Nephron progenitor cell (in vitro differentiated cells): ENCODE measurements around the gene ADPRHL1.

ENCODE experiments used
- DNase-seq: peaks from one replicate; pipeline ENCODE4 v3.0.0; 2021
- H3K27ac Mint-ChIP-seq: 2 replicates; pipeline ENCODE4 v1.8.0; 2021; ENCODE audit warnings: mild to moderate bottlenecking, moderate library complexity, mixed read lengths
- H3K27me3 Mint-ChIP-seq: 2 replicates; pipeline ENCODE4 v1.8.0; 2021; ENCODE audit warnings: mild to moderate bottlenecking, low read depth, mixed read lengths; ENCODE audit not compliant: poor library complexity
- H3K36me3 Mint-ChIP-seq: 2 replicates; pipeline ENCODE4 v1.8.0; 2021; ENCODE audit warnings: low read depth, mixed read lengths
- H3K4me1 Mint-ChIP-seq: 2 replicates; pipeline ENCODE4 v1.8.0; 2021; ENCODE audit warnings: mixed read lengths
- H3K4me3 Mint-ChIP-seq: 2 replicates; pipeline ENCODE4 v1.8.0; 2021; ENCODE audit warnings: mild to moderate bottlenecking, moderate library complexity, mixed read lengths
- H3K9me3 Mint-ChIP-seq: 2 replicates; pipeline ENCODE4 v1.8.0; 2021; ENCODE audit warnings: mild to moderate bottlenecking, moderate library complexity, mixed read lengths
- TF ChIP-seq, protein P1 (sequence below): fragments of 200-600 bp; sonication (generic); IDR thresholded peaks from 2 replicates; pipeline ENCODE4 v1.5.0; 2021; ENCODE audit warnings: antibody characterized with exemption

The ADPRHL1 gene

DNA sequence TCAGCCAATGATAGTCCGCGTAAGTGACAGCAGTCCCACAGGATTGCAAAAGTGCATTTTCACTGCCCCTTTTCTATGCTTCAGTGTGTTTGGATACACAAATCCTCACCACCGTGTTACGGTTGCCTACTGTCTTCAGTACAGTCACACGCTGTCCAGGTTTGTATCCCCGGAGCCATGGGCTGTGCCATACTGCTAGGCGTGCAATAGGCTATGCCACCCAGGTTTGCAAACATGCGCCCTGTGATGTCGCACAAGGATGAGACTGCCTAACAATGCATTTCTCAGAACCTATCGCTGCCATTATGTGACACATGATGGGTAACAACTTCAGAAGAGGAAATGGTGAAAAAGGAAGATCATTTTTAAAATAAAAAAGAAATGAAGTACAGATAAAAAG is 16.8 kb upstream of the ADPRHL1 start:
- no peak for DNase-seq
- Mint-ChIP-seq H3K27me3 (no peaks in the 10 kb centered on the region), H3K4me1 (peaks cover 30% of the 10 kb centered on the region), H3K4me3 (no peak overlapping the region), H3K27ac (no peak overlapping the region), H3K9me3 (peaks cover 4% of the 10 kb centered on the region), H3K36me3 (peaks cover 87% of the 10 kb centered on the region)
- TF ChIP-seq, protein P1, sequence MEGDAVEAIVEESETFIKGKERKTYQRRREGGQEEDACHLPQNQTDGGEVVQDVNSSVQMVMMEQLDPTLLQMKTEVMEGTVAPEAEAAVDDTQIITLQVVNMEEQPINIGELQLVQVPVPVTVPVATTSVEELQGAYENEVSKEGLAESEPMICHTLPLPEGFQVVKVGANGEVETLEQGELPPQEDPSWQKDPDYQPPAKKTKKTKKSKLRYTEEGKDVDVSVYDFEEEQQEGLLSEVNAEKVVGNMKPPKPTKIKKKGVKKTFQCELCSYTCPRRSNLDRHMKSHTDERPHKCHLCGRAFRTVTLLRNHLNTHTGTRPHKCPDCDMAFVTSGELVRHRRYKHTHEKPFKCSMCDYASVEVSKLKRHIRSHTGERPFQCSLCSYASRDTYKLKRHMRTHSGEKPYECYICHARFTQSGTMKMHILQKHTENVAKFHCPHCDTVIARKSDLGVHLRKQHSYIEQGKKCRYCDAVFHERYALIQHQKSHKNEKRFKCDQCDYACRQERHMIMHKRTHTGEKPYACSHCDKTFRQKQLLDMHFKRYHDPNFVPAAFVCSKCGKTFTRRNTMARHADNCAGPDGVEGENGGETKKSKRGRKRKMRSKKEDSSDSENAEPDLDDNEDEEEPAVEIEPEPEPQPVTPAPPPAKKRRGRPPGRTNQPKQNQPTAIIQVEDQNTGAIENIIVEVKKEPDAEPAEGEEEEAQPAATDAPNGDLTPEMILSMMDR, result no peak

DNA sequence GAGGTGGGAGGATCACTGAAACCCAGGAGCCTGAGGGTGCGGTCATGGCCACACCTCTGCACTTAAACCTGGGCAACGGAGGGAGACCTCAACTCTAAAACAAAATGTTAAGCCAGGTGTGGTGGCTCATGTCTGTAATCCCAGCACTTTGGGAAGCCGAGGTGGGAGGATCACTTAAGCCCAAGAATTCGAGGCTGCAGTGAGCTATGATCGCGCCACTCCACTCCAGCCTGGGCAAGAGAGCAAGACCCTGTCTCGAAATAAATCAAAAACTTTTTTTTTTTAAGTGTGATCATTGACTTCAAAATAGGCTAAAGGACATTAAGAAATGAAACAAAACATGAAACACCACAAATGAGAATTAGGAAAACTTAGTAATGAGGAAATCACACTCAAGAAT is 16.3 kb upstream of the ADPRHL1 start:
- no peak for DNase-seq
- no peak overlapping the region for H3K4me3 Mint-ChIP-seq
- peaks cover 30% of the 10 kb centered on the region for H3K4me1 Mint-ChIP-seq
- H3K27me3 Mint-ChIP-seq, result no peaks in the 10 kb centered on the region
- TF ChIP-seq, protein P1, result no peak
- H3K36me3 Mint-ChIP-seq, result peaks cover 82% of the 10 kb centered on the region
- peak overlapping the region; percentile 79 for H3K27ac Mint-ChIP-seq
- H3K9me3 Mint-ChIP-seq, result peaks cover 4% of the 10 kb centered on the region

- H3K27ac Mint-ChIP-seq, result peak overlapping the region; percentile 79
- H3K36me3 Mint-ChIP-seq, result peaks cover 75% of the 10 kb centered on the region
These were observed 15.3 kb upstream of the ADPRHL1 start for GRCh38 chr13:113468472-113469201.

DNA sequence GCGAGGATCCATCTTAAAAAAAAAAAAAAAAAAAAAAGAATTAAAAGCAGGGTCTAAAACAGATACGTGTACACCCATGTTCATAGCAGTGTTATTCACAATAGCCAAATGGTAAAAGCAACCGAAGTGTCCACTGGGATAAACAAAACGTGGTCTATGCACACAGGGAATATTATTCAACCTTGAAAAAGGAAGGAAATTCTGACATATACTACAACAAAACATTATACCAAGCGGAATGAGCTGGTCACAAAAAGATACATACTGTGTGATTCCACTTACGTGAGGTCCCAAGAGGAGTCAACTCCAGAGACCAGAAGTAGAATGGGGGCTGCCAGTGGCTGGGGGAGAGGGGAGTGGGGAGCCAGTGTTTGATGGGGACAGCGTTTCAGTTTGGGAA is 14.7 kb upstream of the ADPRHL1 start:
- H3K4me3 Mint-ChIP-seq, result no peak overlapping the region
- peaks cover 24% of the 10 kb centered on the region for H3K4me1 Mint-ChIP-seq
- H3K36me3 Mint-ChIP-seq, result peaks cover 74% of the 10 kb centered on the region
- TF ChIP-seq, protein P1, result no peak
- DNase-seq, result no peak
- H3K9me3 Mint-ChIP-seq, result peaks cover 4% of the 10 kb centered on the region
- H3K27ac Mint-ChIP-seq, result peak overlapping the region; percentile 79
- H3K27me3 Mint-ChIP-seq, result no peaks in the 10 kb centered on the region

More at GRCh38 chr13:113468472-113469201, 15.3 kb upstream of the ADPRHL1 start:
- Mint-ChIP-seq H3K4me1 (peaks cover 24% of the 10 kb centered on the region), H3K9me3 (peaks cover 4% of the 10 kb centered on the region), H3K27me3 (no peaks in the 10 kb centered on the region), H3K4me3 (peak overlapping the region; percentile 44)
- TF ChIP-seq, protein P1, result no peak
- DNase-seq, result peak; percentile 42

DNA sequence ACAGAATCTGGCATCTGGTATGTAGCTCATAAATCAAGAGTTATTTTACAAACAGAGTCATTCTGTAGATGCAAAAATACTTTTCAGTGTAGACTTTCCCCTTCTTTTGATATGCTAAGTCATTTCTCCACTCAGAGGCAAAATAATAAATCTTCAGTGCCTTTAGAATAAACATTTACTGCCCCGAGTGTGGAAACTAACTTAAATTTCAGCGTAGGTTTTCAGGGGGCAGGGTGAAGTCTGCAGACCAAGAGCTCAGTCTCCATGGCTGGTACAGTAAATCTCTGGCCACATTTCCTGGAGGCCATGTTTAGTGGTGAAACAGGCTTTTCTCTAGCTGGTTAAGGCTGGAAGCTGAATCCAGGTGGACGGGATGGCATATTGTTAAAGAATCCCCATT is 13.1 kb upstream of the ADPRHL1 start:
- Mint-ChIP-seq H3K9me3 (peaks cover 4% of the 10 kb centered on the region), H3K4me3 (no peak overlapping the region), H3K27me3 (no peaks in the 10 kb centered on the region), H3K36me3 (peaks cover 63% of the 10 kb centered on the region), H3K27ac (no peak overlapping the region), H3K4me1 (peaks cover 22% of the 10 kb centered on the region)
- TF ChIP-seq, protein P1, result no peak
- no peak for DNase-seq

- no peaks in the 10 kb centered on the region for H3K9me3 Mint-ChIP-seq
- no peak for DNase-seq
- H3K36me3 Mint-ChIP-seq, result peaks cover 52% of the 10 kb centered on the region
- H3K27me3 Mint-ChIP-seq, result no peaks in the 10 kb centered on the region
- no peak overlapping the region for H3K4me3 Mint-ChIP-seq
- no peak overlapping the region for H3K27ac Mint-ChIP-seq
- TF ChIP-seq, protein P1, result no peak
- peaks cover 18% of the 10 kb centered on the region for H3K4me1 Mint-ChIP-seq
These were observed 12.0 kb upstream of the ADPRHL1 start for GRCh38 chr13:113465300-113465699.
